ENCODE results near the gene ZNF792. TPM values are rescaled to one million over a fixed set of nuclear protein-coding genes. Genes with fewer than 3 reads are reported as not detected.
A peak's percentile ranks its signal among the peaks of the same experiment; 100 is the strongest.
"Not testable (repeated sequence)": the region's sequence is repeated elsewhere in the genome, so short reads cannot be mapped to it uniquely, and the experiment has no call there.

The ZNF792 gene
- total and polyA plus RNA-seq, 8 donors, result 8.0 to 10.8 (median 9.7) TPM

- H3K4me1 ChIP-seq, result peaks cover 43 to 99% of the 10 kb centered on the region in 2 donors
- H3K27me3 ChIP-seq, result no peaks in the 10 kb centered on the region
- ATAC-seq (peak; percentile 84), DNase-seq (peak in 3 of 4 donors; percentile 60 to 74 (median 63))
- intact Hi-C loops (cut with DNase I), result no loop called here
- no peaks in the 10 kb centered on the region for H3K9me3 ChIP-seq
- H3K27ac ChIP-seq, result peak overlapping the region; percentile 73 to 97
- H3K4me3 ChIP-seq, result no peak overlapping the region
- H3K36me3 ChIP-seq, result peaks cover 0 to 62% of the 10 kb centered on the region in 2 donors
- TF ChIP-seq, protein P1, sequence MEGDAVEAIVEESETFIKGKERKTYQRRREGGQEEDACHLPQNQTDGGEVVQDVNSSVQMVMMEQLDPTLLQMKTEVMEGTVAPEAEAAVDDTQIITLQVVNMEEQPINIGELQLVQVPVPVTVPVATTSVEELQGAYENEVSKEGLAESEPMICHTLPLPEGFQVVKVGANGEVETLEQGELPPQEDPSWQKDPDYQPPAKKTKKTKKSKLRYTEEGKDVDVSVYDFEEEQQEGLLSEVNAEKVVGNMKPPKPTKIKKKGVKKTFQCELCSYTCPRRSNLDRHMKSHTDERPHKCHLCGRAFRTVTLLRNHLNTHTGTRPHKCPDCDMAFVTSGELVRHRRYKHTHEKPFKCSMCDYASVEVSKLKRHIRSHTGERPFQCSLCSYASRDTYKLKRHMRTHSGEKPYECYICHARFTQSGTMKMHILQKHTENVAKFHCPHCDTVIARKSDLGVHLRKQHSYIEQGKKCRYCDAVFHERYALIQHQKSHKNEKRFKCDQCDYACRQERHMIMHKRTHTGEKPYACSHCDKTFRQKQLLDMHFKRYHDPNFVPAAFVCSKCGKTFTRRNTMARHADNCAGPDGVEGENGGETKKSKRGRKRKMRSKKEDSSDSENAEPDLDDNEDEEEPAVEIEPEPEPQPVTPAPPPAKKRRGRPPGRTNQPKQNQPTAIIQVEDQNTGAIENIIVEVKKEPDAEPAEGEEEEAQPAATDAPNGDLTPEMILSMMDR (IDR thresholded peaks at IDR 0.05), result no peak
Measured at GRCh38 chr19:35006342-35006998, 42.4 kb upstream of the ZNF792 start.

DNA sequence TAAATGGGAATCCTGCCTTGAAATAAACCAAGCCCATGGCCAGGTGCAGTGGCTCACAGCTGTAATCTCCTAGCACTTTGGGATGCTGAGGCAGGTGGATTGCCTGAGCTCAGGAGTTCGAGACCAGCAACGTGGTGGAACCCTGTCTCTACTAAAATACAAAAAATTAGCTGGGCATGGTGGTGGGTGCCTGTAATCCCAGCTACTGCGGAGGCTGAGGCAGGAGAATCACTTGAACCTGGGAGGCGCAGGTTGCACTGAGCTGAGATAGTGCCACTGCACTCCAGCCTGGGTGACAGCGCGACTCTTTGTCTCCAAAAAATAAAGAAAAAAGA lies 41.9 kb upstream of the ZNF792 start:
- intact Hi-C loops (cut with DNase I); DNase-seq; H3K4me3 ChIP-seq; H3K27me3 ChIP-seq; H3K9me3 ChIP-seq; ATAC-seq: not testable (repeated sequence)
- H3K4me1 ChIP-seq, result peaks cover 45 to 98% of the 10 kb centered on the region in 2 donors
- peak overlapping the region; percentile 73 to 97 for H3K27ac ChIP-seq
- peaks cover 0 to 57% of the 10 kb centered on the region in 2 donors for H3K36me3 ChIP-seq

DNA sequence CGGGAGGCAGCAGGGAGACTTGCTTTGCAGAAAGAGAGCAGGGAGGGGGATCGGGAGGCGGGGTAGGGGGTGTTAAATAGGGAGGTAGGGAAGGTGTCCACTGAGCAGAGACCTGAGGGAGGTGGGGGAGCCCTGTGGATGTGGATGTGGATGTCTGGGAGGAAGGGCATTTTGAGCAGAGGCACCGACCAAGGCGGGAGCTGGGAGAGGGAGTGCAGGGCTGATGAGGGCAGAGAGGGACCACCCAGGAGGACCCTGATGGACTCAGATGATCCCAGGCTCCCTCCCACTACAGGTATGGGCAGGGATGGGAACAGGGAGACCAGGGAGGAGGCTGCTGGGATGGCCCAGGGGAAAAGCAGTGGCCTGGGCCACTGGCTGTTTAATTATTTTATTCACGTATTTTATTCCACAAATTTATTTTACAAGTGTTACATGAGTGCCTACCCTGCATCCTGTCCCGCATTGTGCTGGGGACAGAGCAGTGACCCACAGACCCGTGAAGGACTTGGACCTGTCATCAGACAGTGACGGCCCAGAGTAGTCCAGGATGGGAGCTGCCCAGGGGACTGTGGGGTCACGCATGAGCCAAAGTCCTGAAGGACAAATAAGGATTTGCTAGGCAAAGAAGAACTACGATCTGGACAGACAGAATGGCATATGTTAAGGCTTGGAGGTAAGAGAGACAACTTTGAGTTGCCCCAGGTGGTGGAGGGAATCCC lies 41.4 kb upstream of the ZNF792 start:
- Histone ChIP-seq H3K9me3 (no peaks in the 10 kb centered on the region), H3K4me3 (no peak overlapping the region), H3K4me1 (peaks cover 45 to 93% of the 10 kb centered on the region in 2 donors), H3K27ac (peak overlapping the region; percentile 73 to 97), H3K27me3 (no peaks in the 10 kb centered on the region), H3K36me3 (peaks cover 0 to 51% of the 10 kb centered on the region in 2 donors)
- ATAC-seq, result no peak
- no peak for DNase-seq
- intact Hi-C loops (cut with DNase I), result no loop called here
- TF ChIP-seq, protein P1 (IDR thresholded peaks at IDR 0.05), result no peak

GRCh38 chr19:35004517-35005255 lies 40.7 kb upstream of the ZNF792 start:
- TF ChIP-seq, protein P1 (IDR thresholded peaks at IDR 0.05), result no peak
- peak overlapping the region in 1 of 2 donors; percentile 84 for H3K4me3 ChIP-seq
- H3K27me3 ChIP-seq, result no peaks in the 10 kb centered on the region
- H3K36me3 ChIP-seq, result peaks cover 0 to 44% of the 10 kb centered on the region in 2 donors
- peaks cover 45 to 88% of the 10 kb centered on the region in 2 donors for H3K4me1 ChIP-seq
- ATAC-seq (no peak), DNase-seq (no peak)
- no peaks in the 10 kb centered on the region for H3K9me3 ChIP-seq
- H3K27ac ChIP-seq, result peak overlapping the region; percentile 73 to 97
- intact Hi-C loops (cut with DNase I), result no loop called here

- Histone ChIP-seq H3K4me1 (peaks cover 45 to 89% of the 10 kb centered on the region in 2 donors), H3K9me3 (no peaks in the 10 kb centered on the region), H3K4me3 (peak overlapping the region; percentile 84 to 94), H3K27ac (peak overlapping the region; percentile 97 to 99), H3K27me3 (no peaks in the 10 kb centered on the region), H3K36me3 (peaks cover 0 to 29% of the 10 kb centered on the region in 2 donors)
- TF ChIP-seq, protein P1 (IDR thresholded peaks at IDR 0.05), result no peak
- DNase-seq, result no peak
- intact Hi-C loops (cut with DNase I), result no loop called here
- no peak for ATAC-seq
Measured at GRCh38 chr19:35002037-35002535, 38.1 kb upstream of the ZNF792 start.

Data from left lung (tissue), 10 donors.